Esophagus squamous epithelium (tissue), 4 donors: Measurements from ENCODE around the gene SCPEP1.

Experiments
- CTCF ChIP-seq, 6 experiments: fragments of 450-650 bp in 4 of 6; fragments of 200-600 bp in 2 of 6; sonication (generic) in 2 of 6; IDR thresholded peaks; one replicate each; pipeline ENCODE4 v1.5.1; 2016 to 2019; ENCODE audit warnings: antibody characterized with exemption in 6 of 6, mild to moderate bottlenecking in 4 of 6, moderate library complexity in 4 of 6
- POLR2A ChIP-seq, 4 donors: fragments of 450-650 bp; IDR thresholded peaks; one replicate each; pipeline ENCODE4 v1.6.1; 2017; ENCODE audit warnings: antibody characterized with exemption in 4 of 4, mild to moderate bottlenecking in 4 of 4, moderate library complexity in 3 of 4

DNA sequence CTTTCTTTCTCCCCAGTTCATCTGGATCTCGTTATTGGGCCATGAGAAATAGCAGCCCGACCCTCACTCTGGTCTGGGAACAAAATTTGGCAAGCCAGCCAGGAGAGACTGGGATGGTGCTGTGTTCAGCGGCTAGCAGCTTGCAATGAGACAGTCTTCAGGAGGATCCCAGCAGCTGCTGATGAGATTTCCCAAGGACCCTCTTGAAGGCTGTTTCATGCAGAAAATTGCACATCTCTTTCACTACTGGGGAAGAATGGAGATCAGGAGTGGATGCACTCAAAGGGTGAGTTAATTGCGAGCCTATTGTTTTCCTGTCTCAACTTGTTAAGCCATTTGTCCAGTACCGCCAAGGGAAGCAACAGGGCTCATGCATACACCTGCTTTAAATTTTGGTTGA lies 11.6 kb upstream of the SCPEP1 start:
- TF ChIP-seq CTCF (IDR thresholded peaks at IDR 0.05) (no peak), POLR2A (IDR thresholded peaks at IDR 0.05) (no peak)
